GM12878 (cell line): ENCODE results near the gene FTCDNL1. TPM values are rescaled to one million over a fixed set of nuclear protein-coding genes. Genes with fewer than 3 reads are reported as not detected.

Experiments used
- ATAC-seq: fragments of 200-7000 bp; cut with Tn5 transposase; 3 replicates; pipeline ENCODE4 v1.9.1; 2020; ENCODE audit warnings: mild to moderate bottlenecking, moderate library complexity
- BruUV-seq: library from RNA; stranded (reverse); fragments of 400-500 nt; replicated peaks from 2 replicates; lab custom pipeline; 2021; lab: Mats Ljungman, UMichigan
- CTCF ChIA-PET: fragments of 300-600 bp; sonication (Branson Sonifier 250); formaldehyde crosslinking; extraction: SDS; loops from one replicate; lab custom pipeline; 2021; ENCODE audit warnings: inconsistent platforms; lab: Yijun Ruan, JAX
- POLR2A ChIA-PET: fragments of 350-600 bp; formaldehyde crosslinking; extraction: SDS; loops from one replicate; lab custom pipeline; 2021; ENCODE audit warnings: inconsistent platforms; lab: Charles Lee
- RAD21 ChIA-PET: fragments of 300-600 bp; sonication (Branson Sonifier 250); formaldehyde crosslinking; loops from one replicate; lab custom pipeline; 2023; ENCODE audit warnings: antibody characterized with exemption; ENCODE audit not compliant: unreplicated experiment; lab: Charles Lee
- SMC1A ChIA-PET: fragments of 300-600 bp; sonication (Branson Sonifier 250); formaldehyde crosslinking; loops from one replicate; lab custom pipeline; 2023; ENCODE audit not compliant: unreplicated experiment, uncharacterized antibody; lab: Charles Lee
- DNase-seq: peaks from one replicate; pipeline ENCODE4 v3.0.0-alpha.2; 2011; ENCODE audit warnings: low read depth, low spot score
- FAIRE-seq: peaks from 3 replicates; lab custom pipeline; 2011; peaks lifted over from hg19 to GRCh38; lab: Jason Lieb, UNC
- H2AFZ ChIP-seq: 2 replicates; pipeline ENCODE4 v1.6.0; 2011; ENCODE audit warnings: low read depth, low read length, control low read depth; ENCODE audit not compliant: control insufficient read depth
- H3K27ac ChIP-seq: 2 replicates; pipeline ENCODE4 v1.5.1; 2011; ENCODE audit warnings: control low read depth; ENCODE audit not compliant: control insufficient read depth, insufficient read depth
- H3K27me3 ChIP-seq, 2 experiments: replicated peaks in 1 of 2; 2 replicates each; pipeline versions ENCODE4 v1.6.0 to v1.6.1; 2011; ENCODE audit warnings: low read length in 1 of 2; ENCODE audit not compliant: control insufficient read depth in 2 of 2, insufficient read depth in 2 of 2
- H3K36me3 ChIP-seq, 2 experiments: 2 replicates each; pipeline ENCODE4 v1.5.1; 2011; ENCODE audit warnings: low read length in 1 of 2; ENCODE audit not compliant: control insufficient read depth in 2 of 2, insufficient read depth in 2 of 2
- H3K4me1 ChIP-seq: 2 replicates; pipeline ENCODE4 v1.6.1; 2011; ENCODE audit warnings: mild to moderate bottlenecking, low read length, moderate library complexity, mixed read lengths; ENCODE audit not compliant: control insufficient read depth, insufficient read depth
- H3K4me2 ChIP-seq: 2 replicates; pipeline ENCODE4 v1.6.0; 2011; ENCODE audit warnings: control low read depth; ENCODE audit not compliant: control insufficient read depth, insufficient read depth
- H3K4me3 ChIP-seq: fragments of 200-600 bp; sonication (generic); 2 replicates; pipeline ENCODE4 v1.5.1; 2016
- H3K79me2 ChIP-seq: 2 replicates; pipeline ENCODE4 v1.6.0; 2011; ENCODE audit warnings: low read length; ENCODE audit not compliant: control insufficient read depth, insufficient read depth
- H3K9ac ChIP-seq: 2 replicates; pipeline ENCODE4 v1.8.0; 2011; ENCODE audit warnings: low read length, control low read depth, mixed read lengths; ENCODE audit not compliant: control insufficient read depth, insufficient read depth
- H3K9me3 ChIP-seq: replicated peaks from 3 replicates; pipeline ENCODE4 v1.5.1; 2011; ENCODE audit warnings: mild to moderate bottlenecking, low read length; ENCODE audit not compliant: control insufficient read depth, insufficient read depth
- H4K20me1 ChIP-seq: 2 replicates; pipeline ENCODE4 v1.6.0; 2011; ENCODE audit not compliant: control insufficient read depth, insufficient read depth
- FOXK2 ChIP-seq: fragments of 450-650 bp; IDR thresholded peaks from 2 replicates; pipeline ENCODE4 v1.6.1; 2017; ENCODE audit warnings: mild to moderate bottlenecking, moderate library complexity
- FOXM1 ChIP-seq: IDR thresholded peaks from 2 replicates; pipeline ENCODE4 v1.6.1; 2012; ENCODE audit warnings: low read depth, mild to moderate bottlenecking, inconsistent platforms, low read length, moderate library complexity
- ZNF217 ChIP-seq: fragments of 450-650 bp; IDR thresholded peaks from 2 replicates; pipeline ENCODE4 v1.6.1; 2017; ENCODE audit warnings: antibody characterized with exemption, mild to moderate bottlenecking
- WGBS: methylation state at CpG from one replicate; pipeline ENCODE4 v1.1.6; 2016; ENCODE audit warnings: low lambda C conversion rate; ENCODE audit not compliant: insufficient replicate concordance, insufficient coverage; ENCODE audit errors: missing lambda C conversion rate; 5-methylcytosine and 5-hydroxymethylcytosine counted together
- in situ Hi-C: fragments of 300-500 bp; cut with MboI; formaldehyde crosslinking; loops from 9 replicates; pipeline ENCODE4 v1.14.3; 2018; ENCODE audit warnings: mixed read lengths
- intact Hi-C: fragments of 100-400 bp; cut with micrococcal nuclease; formaldehyde crosslinking; loops from one replicate; pipeline ENCODE4 v1.14.2; 2022; ENCODE audit not compliant: unreplicated experiment
- polyA plus RNA-seq, 11 experiments: library from polyadenylated mRNA; depleted of rRNA in 4 of 11; unstranded in 6 of 11; stranded (reverse) in 5 of 11; fragments of >200 nt; fragmentation: Nextera tagmentation in 4 of 11; fragmentation: Illumina TruSeq in 1 of 11; extraction: Ambion mirVana in 4 of 11; extraction: Trizol in 1 of 11; gene quantifications; 1 replicate in 1 of 11; 2 replicates in 10 of 11; pipeline versions ENCODE4 v1.2.1 to v1.2.3, GENCODE V29; 2011 to 2016; ENCODE audit warnings: inconsistent platforms in 2 of 11, missing spikeins in 2 of 11, low read depth in 1 of 11
- total RNA-seq, 4 experiments: library from RNA; depleted of rRNA in 3 of 4; stranded (reverse); fragments of >200 nt in 3 of 4; fragmentation: Illumina TruSeq in 1 of 4; extraction: Trizol in 1 of 4; gene quantifications; 2 replicates each; pipeline versions ENCODE4 v1.2.1 to v1.2.3, GENCODE V29; 2013 to 2021
- TF ChIP-seq, protein P1 (sequence below): IDR thresholded peaks from 2 replicates; pipeline ENCODE4 v1.6.1; 2012; ENCODE audit warnings: low read depth, low read length, improper control_type of control experiment
- TF ChIP-seq, protein P2 (sequence below): fragments of 150-350 bp; IDR thresholded peaks from 2 replicates; pipeline ENCODE4 v1.6.1; 2016; ENCODE audit warnings: low read depth, low read length
- TF ChIP-seq, protein P3 (sequence below): IDR thresholded peaks from 2 replicates; pipeline ENCODE4 v1.6.1; 2011; ENCODE audit warnings: low read depth, low read length, improper control_type of control experiment, borderline replicate concordance

Gene FTCDNL1
- total and polyA plus RNA-seq, 10 of the 15 experiments (the other 5 are each of a cell fraction or from before 2014, with no cell fraction given): 0.15 to 3.9 (median 2.0) TPM

DNA sequence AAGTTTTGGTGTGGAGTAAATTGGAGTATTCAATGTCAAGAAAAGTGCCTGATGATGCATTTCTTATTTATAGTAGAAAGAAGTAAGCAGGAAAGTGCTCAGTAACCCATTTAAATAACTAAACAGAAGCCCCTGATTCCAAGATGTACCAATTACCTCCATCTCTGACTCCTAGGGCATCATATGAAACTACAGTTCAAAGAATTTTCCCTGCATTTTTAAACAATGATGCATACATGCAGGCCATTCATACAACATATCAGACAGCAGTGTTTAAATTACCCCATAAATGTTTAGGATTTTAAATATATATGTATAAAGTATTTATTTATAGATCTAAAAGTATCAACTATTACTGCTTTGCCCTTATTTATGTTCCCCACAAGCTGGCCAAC lies 36.2 kb downstream of the FTCDNL1 start:
- DNase-seq (no peak), FAIRE-seq (no peak), ATAC-seq (no peak)
- H3K9me3 ChIP-seq: no peaks in the 10 kb centered on the region
- no peak overlapping the region for H2AFZ ChIP-seq
- H3K79me2 ChIP-seq: no peaks in the 10 kb centered on the region
- BruUV-seq: no TSS peak
- H4K20me1 ChIP-seq: no peaks in the 10 kb centered on the region
- H3K27me3 ChIP-seq: no peaks in the 10 kb centered on the region
- CTCF ChIA-PET: no interaction called here
- in situ Hi-C loops (no loop called here), intact Hi-C loops (no loop called here)
- RAD21 ChIA-PET: no interaction called here
- H3K36me3 ChIP-seq: no peaks in the 10 kb centered on the region
- no peaks in the 10 kb centered on the region for H3K4me1 ChIP-seq
- no peak for TF ChIP-seq ZNF217
- TF ChIP-seq, protein P1, sequence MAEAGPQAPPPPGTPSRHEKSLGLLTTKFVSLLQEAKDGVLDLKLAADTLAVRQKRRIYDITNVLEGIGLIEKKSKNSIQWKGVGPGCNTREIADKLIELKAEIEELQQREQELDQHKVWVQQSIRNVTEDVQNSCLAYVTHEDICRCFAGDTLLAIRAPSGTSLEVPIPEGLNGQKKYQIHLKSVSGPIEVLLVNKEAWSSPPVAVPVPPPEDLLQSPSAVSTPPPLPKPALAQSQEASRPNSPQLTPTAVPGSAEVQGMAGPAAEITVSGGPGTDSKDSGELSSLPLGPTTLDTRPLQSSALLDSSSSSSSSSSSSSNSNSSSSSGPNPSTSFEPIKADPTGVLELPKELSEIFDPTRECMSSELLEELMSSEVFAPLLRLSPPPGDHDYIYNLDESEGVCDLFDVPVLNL: no peak
- H3K4me3 ChIP-seq: no peak overlapping the region
- no peak overlapping the region for H3K4me2 ChIP-seq
- POLR2A ChIA-PET: no interaction called here
- H3K27ac ChIP-seq: no peak overlapping the region
- no peak overlapping the region for H3K9ac ChIP-seq
- SMC1A ChIA-PET: no interaction called here

DNA sequence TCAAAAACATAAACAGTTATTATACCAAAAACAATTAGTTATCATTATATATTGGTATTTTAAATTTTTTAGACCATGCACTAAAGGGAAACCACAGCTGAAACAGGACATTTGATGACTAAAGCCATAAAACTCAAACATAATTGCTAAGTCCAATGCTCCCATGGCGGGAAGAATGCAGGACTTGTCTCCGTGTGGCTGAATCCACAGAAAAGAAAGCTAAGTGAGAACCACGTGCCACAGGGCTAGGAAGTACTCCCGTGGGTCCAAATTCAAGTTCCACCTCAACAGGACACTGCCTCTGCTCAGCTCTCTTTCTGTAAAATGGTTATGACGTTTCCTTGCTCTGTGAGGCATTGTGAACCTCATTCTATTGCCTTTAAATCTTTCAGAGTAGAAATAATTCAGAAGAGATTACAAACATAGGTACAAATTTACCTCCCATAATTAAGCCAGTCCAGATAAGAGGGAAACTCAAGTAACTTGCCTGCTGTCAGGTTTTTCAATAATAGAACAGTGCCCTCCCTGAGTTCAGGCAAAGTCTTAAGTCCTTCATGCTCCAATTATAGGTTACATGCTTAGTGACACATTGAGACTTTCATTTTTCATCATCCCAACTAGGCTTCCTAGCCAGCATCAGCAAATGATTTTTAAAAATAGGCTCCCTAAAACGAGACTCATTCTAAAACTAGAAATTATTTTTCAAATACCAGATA lies 36.7 kb downstream of the FTCDNL1 start:
- in situ Hi-C loops: no loop called here
- ChIA-PET CTCF (no interaction called here), RAD21 (no interaction called here), SMC1A (no interaction called here), POLR2A (no interaction called here)
- Histone ChIP-seq H3K9ac (no peak overlapping the region), H3K27me3 (no peaks in the 10 kb centered on the region), H3K27ac (no peak overlapping the region), H3K36me3 (no peaks in the 10 kb centered on the region), H3K4me1 (no peaks in the 10 kb centered on the region), H4K20me1 (no peaks in the 10 kb centered on the region), H3K79me2 (no peaks in the 10 kb centered on the region), H2AFZ (no peak overlapping the region), H3K4me2 (no peak overlapping the region), H3K9me3 (no peaks in the 10 kb centered on the region), H3K4me3 (no peak overlapping the region)
- intact Hi-C loops: no loop called here
- no TSS peak for BruUV-seq
- FAIRE-seq: no peak
- WGBS: 18% methylated on average over 6 of the region's 6 CpGs
- TF ChIP-seq, protein P2, sequence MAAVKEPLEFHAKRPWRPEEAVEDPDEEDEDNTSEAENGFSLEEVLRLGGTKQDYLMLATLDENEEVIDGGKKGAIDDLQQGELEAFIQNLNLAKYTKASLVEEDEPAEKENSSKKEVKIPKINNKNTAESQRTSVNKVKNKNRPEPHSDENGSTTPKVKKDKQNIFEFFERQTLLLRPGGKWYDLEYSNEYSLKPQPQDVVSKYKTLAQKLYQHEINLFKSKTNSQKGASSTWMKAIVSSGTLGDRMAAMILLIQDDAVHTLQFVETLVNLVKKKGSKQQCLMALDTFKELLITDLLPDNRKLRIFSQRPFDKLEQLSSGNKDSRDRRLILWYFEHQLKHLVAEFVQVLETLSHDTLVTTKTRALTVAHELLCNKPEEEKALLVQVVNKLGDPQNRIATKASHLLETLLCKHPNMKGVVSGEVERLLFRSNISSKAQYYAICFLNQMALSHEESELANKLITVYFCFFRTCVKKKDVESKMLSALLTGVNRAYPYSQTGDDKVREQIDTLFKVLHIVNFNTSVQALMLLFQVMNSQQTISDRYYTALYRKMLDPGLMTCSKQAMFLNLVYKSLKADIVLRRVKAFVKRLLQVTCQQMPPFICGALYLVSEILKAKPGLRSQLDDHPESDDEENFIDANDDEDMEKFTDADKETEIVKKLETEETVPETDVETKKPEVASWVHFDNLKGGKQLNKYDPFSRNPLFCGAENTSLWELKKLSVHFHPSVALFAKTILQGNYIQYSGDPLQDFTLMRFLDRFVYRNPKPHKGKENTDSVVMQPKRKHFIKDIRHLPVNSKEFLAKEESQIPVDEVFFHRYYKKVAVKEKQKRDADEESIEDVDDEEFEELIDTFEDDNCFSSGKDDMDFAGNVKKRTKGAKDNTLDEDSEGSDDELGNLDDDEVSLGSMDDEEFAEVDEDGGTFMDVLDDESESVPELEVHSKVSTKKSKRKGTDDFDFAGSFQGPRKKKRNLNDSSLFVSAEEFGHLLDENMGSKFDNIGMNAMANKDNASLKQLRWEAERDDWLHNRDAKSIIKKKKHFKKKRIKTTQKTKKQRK: no peak
- TF ChIP-seq FOXK2: no peak
- no peak for TF ChIP-seq FOXM1
- TF ChIP-seq, protein P3, sequence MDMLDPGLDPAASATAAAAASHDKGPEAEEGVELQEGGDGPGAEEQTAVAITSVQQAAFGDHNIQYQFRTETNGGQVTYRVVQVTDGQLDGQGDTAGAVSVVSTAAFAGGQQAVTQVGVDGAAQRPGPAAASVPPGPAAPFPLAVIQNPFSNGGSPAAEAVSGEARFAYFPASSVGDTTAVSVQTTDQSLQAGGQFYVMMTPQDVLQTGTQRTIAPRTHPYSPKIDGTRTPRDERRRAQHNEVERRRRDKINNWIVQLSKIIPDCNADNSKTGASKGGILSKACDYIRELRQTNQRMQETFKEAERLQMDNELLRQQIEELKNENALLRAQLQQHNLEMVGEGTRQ: no peak
- DNase-seq: no peak
- ATAC-seq: no peak
